HUDEP-2 (cell line): ENCODE measurements around the gene TPPP.

ENCODE experiments used
- DNase-seq, 76 experiments: peaks; one replicate each; lab custom pipeline; 2025; ENCODE audit not compliant: unreplicated experiment in 76 of 76; lab: John Stamatoyannopoulos, UW

TPPP gene

DNA sequence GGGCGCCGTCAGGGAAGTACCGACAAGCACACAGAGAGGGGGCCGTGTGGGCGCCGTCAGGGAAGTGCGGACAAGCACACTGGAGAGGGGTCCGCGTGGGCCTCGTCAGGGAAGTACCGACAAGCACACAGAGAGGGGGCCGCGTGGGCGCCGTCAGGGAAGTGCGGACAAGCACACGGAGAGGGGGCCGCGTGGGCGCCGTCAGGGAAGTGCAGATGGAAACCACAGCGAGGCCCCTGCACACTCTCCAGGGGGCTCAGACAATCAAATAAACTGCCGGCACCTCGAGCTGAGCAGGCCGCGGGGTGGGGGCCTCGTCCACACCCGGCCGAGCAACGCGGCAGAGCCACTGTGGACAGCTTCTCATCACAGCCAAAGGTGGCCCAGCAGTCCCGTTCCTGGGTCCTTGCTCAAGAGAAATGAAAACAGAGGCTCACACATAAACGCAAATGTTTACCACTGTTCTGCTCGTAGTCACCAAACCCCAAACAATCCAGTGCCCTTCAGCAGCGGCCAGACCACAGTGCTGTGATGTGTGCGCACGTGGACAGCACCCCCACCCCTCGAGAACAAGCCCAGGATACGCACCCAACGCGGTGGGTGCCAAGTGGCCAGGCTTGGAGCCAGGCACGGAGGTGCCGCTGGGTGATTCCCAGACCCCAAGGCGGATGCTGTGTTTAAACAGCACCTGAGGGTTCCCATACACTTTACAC is 24.7 kb downstream of the TPPP start:
- no peak for DNase-seq

DNA sequence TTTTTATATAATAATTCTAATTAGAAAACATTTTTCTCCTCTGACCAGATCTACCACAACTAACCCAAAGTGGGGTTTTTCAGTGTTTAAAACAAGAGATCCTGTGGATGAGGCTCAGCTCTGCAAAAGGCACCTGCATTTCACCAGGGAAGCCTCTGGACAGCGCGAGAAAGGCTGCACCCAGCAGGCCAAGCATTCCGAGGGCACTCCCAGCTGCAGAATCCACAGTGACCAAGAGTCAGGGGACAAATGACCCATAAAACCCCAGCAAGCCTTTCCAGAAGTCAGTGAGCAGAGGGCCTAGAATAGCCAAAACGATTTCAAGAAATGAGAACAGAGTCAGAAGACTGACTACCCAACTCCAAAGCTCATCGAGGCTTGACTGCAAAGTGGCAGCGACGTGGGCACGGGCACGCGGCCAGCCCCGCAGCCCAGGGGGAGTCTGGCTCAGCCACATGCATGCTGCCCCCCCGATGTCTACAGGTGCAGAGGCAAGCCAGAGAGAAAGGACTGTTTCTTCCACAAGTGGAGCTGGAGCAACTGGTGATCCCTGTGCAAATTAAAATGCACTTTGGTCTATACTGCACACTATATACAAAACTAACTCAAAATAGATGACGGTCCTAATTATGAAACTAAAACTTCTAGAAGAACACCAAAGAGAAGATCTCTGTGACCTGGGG is 26.2 kb downstream of the TPPP start:
- DNase-seq: no peak

DNA sequence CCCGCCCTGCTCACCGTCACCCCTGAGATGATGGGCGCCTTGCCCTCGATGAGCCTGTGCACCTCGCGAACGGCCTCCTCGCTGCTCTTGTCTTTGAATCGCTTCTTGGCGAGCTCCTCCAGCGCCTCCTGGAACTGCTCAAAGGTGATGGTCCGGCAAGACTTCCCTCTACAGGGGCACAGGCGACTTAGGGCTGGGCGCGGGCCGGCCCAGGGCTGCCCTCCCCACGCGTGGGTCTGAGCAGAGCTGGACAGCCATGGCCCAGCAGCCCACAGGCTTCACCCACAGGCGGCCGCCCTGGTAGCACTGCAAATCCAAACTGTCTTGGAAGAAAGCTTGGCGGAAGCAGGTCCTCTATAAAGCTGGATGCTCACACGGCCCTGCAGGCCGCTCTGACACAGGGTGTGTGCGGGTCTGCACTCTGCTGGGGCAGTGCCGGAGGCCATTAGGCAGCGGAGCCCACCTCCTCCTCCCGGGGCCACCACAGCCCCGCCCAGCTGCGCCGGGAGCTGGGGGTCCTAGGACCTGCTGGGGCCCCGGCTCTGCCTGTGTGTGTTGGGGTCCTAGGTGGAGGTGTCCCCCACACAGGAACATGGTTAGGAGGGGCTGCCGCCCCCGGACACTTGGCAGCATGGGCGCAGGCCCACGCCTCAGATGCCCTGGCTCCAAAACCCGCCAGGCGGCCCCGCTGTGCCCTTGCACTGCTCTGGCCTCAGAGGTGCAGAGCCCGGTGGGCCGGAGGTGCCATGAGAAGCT is 27.0 kb downstream of the TPPP start:
- DNase-seq: no peak

DNA sequence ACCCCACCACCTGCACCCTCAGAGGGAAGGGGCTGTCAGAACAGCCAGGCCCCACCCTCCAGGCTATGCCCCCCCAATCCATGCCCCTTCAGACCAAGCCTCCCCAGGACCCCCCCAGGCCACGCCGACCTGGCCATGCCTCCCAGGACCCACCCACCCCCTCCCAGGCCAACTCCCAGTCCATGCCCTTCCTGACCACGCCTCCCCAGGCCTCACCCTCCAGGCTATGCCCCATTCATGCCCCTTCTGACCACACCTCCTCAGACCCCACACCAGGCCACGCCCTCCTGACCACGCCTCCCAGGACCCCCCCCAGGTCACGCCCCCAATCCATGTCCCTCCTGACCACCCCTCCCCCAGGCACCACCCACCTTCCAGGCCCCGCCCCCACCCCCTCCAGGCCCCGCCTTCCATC is 27.6 kb downstream of the TPPP start:
- peak in 2 of 76 experiments; percentile 11 to 15 for DNase-seq

DNA sequence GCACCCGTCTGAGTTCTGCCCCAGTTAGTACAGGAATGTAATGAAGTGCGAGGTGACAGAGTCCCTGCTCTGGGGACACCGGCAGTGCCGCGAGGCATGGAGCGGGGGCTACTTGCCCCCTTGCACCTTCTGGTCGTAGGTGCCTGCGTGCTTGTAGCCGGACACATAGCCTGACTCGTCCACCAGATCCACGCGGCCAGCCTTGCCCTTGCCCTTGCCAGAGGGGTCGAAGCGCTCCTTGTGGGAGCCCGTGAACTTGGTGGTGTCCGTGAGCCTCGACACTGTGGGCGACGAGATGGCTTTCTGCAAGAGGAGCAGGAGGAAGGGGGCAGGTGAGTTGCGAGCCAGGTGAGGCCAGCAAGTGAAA is 28.2 kb downstream of the TPPP start:
- no peak for DNase-seq

DNA sequence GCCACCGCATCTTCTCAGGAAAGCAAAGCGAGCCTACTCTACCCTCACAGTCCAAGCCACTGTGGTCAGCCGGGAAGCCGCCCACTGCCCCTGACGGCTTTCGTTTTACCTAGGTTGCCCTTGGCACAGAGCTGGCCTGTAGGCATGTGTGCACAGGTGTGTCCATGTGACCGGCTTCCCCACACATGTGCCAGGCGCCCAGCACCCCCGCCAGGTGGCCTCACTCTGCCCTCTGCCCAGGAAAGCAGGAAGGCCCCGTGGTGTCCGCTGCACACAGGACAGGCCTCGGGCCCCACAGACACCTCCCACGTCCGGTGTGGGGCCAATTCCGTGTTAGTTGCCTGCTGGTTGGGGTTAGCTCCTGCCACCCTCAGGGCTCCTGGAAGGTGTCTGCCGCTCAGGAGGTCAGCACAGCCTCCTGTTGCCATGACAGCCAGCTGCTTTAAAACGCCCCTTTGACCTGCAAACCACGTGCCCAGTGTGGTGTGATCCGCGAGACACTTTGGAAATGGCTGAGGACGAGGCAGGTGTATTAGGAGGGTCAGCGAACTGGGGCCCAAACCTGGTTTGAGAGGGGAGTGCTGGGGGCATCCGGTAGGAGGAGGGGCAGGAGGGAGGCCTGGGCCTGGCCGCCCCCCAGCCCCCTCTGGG is 28.7 kb downstream of the TPPP start:
- no peak for DNase-seq

DNA sequence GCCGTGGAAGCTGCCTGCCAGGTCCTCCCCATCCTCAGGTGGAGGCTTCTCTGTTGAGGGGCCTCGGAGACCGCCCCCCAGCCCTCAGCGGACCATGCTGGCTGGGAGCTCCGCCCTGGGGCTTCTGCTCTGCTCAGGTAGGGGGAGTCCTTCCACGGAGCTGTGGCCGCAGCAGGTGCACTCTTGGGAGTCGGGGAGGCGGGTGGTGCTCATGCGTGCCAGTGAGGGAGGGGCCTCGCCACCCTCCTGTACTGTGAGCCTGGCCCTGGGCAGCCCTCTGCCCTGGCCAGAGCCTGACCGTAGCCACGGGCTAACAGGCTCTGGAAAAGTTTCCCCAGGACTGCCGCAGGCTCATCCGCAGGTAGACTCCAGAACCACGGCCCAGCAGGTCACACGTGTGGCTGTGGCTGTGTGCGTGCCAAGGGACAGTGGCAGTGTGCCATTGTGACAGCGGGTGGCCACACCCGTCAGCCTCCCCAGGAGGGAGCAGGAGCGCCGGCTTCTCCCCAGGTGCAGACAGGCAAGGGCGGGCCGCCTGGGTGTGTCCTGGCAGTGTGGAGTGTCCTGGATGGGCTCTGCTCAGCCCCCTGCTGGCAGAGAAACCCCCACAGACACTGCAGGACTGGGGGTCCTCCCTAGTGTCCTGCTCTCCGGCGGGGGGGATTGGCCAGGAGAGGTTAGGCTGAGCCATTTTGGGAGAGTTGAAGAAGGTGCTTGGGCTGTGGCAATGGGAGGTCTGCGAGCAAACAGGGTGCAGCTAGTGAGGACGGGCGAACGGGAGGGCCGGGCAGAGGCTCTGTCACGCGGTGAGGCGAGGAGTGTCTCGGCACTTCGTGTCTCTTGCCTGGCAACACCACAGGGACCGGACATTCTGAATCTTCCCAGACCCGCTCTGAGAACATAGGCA is 29.5 kb downstream of the TPPP start:
- DNase-seq: no peak

DNA sequence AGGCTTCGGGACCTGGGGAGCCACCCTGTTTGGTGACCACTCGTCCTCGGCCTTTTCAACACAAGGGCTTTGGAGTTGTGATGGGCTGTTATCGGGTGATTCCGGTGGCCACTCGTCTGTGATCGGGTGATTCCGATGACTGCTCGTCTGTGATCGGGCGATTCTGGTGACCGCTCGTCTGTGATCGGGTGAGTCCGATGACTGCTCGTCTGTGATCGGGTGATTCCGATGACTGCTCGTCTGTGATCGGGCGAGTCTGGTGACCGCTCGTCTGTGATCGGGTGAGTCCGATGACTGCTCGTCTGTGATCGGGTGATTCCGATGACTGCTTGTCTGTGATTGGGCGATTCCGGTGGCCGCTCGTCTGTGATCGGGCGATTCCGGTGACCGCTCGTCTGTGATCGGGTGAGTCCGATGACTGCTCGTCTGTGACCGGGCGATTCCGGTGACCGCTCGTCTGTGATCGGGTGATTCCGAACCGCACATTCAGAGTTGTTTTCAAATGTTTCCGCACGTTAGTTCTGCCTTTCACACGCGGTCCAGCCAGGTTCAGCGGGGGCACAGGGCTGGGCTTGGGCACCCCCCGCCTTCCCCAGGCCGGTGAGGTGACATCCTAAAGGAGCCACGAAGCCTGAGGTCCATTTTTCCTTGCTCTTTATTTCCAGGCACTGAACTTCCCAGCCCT is 30.3 kb downstream of the TPPP start:
- DNase-seq: no peak

DNA sequence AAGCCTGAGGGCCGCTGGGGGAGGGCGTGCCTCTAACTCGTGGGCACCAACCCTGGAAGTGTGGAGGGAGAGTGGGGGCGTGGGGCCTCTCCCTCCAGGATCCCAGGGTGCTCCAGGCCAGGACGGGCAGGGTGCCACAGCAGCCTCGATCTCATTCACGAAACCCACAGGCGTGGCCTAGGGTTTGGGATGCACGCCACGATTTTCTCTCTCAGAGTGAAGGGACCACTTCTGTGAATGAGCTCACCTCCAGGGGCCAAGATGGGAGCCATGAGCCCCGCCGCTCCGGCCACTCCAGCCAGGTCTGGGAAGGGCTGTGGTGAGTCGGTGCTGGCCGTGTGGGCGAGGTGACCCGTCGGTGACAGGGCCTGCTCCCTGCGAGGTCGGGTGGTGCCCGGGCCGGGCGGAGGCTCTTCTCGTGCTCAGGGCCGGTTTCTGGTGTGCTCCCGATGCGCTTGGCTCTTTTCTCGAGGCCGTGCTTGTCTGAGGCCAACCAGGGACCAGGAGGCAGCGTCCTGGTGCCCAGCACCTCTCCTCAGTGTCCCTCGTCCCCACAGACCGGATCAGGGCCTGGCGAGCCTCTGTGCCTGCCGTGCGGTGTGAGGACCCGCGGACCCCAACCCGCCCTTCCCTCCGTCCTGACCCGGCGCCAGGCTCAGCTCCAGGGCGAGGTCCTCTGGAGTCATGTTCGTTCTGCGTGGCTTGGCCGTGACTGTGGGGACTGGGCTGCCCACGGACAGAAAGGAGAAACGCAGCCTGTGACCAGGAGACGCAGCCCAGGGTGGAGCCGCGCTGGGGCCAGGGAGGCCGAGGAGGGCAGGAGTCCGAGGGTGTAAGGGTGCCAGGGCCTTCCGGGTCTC is 31.0 kb downstream of the TPPP start:
- DNase-seq: no peak

DNA sequence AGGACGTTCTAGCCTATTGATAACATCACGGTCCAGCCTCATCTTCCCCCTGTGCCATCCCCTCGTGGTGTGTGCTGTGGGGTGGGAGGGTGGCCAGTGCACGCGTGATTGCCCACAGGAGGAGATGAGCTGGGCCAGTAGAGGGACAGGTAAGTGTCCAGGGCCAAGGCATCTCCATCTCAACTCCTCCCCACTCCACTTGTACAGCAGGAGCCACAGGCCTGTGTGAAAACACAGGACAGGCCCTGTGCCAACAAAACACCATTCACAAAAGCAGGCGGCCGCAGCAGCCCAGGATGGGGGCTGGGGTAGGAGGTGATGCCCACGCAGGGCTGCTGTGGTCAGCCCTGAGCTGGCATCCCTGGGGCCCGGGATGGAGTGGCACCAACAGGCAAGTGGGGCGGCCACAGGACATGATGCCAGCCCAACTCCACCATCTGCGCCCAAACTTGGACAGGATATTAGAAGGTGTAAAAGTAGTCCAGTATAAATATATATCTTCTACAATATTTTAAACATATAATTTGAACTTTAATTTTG is 32.6 kb downstream of the TPPP start:
- no peak for DNase-seq

DNA sequence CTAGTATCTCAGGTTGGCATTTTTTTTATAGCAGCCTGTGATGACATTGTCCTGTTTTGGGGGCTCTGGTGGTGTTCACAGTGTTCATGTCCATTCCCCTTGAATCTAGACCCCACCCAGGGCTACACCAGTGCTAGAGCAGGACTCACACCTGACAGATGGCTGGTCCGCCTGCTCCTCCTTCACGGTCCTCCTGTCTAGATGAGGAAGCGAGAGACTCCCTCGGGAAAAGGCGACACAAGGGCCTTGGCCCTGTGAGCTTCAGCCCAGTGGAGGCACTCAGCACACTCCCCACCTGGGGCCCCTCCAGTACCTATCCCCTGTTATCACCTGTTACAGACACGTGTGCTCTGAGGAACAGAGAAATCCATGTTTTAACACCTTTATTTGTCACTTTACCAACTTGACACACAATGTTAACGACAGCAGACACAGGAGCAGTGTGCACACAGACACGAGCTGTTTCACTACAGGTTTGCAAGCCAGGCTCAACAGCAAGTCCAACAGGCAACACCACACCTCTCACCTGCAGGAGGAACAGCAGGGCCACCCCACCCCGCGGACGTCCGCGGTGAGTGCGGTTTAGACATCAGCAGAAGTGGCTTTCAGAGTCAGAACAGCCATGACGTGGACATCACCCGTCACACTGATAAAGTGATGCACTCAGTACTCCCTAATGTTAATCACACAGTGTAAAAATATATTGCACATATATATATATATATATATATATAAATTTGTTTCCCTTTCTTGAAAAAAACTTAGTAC is 33.5 kb downstream of the TPPP start:
- no peak for DNase-seq

DNA sequence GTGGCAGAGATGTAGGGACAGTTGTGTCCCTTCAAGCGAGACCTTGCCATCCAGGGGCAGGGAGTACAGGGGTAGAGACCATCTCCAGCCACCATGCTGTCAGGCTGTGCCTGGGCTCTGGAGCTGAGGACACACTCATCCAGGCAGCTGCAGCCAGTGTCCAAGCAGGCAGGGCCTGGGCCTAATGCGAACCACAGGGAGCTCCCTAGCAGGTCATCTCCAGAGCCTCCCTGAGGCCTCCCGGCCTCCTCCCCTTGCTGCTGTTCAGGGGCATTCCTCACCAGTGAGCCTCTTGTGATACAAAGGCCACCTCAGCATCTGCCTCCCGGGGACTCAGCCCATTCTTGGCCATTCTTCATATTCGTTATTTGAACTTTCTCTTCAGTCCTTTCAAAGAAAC is 35.0 kb downstream of the TPPP start:
- no peak for DNase-seq

DNA sequence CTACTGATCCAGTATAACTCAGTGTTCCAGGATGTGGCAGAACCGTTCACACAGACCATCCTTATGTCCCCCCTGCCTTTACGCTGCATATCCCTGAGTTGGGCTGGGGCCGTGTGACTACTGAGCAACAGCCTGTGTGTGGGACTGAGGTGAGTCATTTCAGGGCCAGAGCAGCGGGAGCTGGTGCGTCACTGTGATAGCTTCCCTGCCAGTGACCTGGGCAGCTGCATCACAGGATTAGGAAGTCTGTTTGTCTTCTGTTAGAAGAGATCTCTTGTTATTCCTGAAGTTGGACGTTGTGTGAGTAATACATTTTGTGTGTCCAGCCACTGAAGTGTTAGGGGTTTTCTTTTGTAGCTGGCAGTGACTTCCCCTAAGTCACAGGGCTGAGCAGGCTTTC is 35.6 kb downstream of the TPPP start:
- peak in 26 of 76 experiments; percentile 7 to 59 (median 24) for DNase-seq

DNA sequence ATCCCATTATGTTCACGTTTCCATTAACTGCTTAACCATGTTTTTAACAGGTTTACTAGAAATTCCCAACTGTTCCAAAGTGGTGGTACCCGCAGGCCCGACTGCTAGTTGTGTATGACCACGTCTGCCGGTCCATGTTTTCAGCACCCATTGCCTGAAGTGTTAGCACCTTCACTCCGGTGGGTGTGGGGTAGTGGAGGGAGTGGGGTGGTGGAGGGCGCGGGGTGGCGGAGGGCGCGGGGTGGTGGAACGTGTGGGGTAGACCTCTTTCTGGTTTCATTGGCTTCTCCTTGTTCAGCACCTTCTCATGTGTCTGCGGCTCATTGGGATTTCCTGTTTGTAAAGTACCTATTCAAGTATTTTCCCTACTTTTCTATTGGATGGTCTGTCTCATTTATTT is 37.7 kb downstream of the TPPP start:
- DNase-seq: no peak

DNA sequence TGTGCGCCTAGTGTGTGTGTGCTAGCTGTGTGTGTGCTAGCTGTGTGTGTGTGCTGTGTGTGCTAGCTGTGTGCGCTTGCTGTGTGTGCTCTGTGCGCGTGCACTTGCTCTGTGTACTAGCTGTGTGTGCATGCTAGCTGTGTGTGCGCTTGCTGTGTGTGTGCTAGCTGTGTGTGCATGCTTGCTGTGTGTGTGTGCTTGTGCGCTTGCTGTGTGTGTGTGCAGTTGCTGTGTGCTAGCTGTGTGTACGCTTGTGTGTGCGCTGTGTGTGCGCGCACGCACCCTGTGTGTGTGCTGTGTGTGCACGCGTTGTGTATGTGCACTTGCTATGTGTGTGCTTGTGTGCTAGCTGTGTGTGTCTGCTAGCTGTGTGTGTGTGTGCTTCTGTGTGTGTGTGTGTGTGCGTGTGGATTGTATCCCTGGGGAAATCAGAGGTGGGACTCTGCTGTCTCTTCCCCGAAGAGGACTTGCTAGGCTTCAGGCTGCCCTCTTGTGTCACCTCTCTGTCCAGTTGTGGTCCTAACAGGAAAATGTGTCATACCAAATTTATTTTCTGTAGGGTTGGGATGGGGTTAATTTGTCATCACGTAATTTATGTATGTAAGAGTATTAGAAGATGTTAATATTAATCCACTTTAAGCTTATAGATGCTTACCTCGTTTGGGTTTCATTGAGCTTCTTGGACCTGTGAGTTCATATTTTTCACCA is 38.9 kb downstream of the TPPP start:
- DNase-seq: no peak

DNA sequence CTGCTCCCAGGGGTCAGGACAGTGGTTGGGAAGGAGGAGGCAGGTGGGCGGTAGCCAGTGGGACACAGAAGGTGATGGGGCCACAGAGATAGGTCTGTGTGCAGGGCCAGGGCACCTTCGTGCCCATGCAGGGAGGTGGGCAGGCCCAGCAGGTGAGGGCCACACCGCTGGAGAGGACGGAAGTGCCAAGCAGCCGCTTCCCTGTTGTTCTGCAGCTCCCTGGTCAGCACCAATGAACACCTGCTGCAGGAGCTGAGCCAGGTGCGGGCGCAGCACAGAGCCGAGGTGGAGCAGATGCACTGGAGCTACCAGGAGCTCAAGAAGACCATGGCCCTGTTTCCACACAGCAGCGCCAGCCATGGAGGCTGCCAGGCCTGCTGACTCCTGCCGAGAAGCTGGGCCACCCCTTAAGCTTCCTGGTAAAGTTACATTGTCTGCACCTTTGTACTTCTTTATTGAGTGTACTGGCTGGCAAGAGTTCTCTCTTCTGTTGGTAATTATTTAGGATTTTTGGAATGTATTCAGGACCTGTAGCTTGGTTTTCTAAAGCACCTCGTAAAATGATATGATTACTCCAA is 40.3 kb downstream of the TPPP start:
- no peak for DNase-seq

DNA sequence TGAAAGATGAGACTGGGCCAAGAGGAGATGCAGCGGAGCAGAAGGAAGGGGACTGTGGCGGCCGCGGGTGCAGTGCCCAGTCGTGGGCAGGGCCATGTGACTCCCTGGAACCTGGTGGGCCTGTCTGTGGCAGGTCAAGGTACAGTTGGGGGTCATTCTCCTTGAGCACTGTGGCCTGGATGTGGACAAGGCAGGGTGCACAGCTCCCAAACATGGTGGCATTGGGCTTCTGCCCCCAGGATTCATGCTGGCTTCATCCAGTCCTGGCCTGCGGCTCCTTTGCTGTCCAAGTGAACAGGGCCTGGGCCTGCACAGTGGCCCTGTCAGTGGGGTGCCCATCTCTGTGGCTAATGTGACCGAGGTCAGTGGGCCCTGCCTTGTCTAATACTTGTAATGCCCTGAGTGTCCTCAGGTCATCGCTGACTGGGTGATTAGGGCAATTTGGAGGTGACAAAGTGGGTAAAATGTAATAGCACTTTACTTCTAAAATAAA is 41.1 kb downstream of the TPPP start:
- DNase-seq: no peak
